SK-N-SH treated with all-trans-retinoic acid at 6 μM for 48 hours (cell line): ENCODE results near the gene MIPEP.

ENCODE experiments used
- ARNTL ChIP-seq: fragments of 450-650 bp; formaldehyde crosslinking; IDR thresholded peaks from 2 replicates; pipeline ENCODE4 v1.5.0; 2020; ENCODE audit warnings: low read depth, mild to moderate bottlenecking, moderate library complexity, borderline replicate concordance
- OSR1 ChIP-seq: fragments of 250-450 bp; sonication (Bioruptor Pico); IDR thresholded peaks from 2 replicates; pipeline ENCODE4 v1.8.0; 2022; ENCODE audit warnings: moderate library complexity, mild to moderate bottlenecking, inconsistent platforms
- PPARA ChIP-seq: fragments of 250-450 bp; sonication (Bioruptor Pico); IDR thresholded peaks from 2 replicates; pipeline ENCODE4 v1.5.0; 2020; ENCODE audit warnings: mild to moderate bottlenecking, borderline replicate concordance
- SNAI2 ChIP-seq: fragments of 250-450 bp; sonication (Bioruptor Pico); IDR thresholded peaks from 2 replicates; pipeline ENCODE4 v1.5.0; 2020; ENCODE audit warnings: mild to moderate bottlenecking, moderate library complexity
- TCF4 ChIP-seq: fragments of 250-450 bp; sonication (Bioruptor Pico); IDR thresholded peaks from 2 replicates; pipeline ENCODE4 v1.8.0; 2021; ENCODE audit warnings: mild to moderate bottlenecking, moderate library complexity, borderline replicate concordance
- TOX ChIP-seq: fragments of 250-450 bp; sonication (Bioruptor Pico); IDR thresholded peaks from 2 replicates; pipeline ENCODE4 v1.8.0; 2021; ENCODE audit warnings: mild to moderate bottlenecking, moderate library complexity, borderline replicate concordance
- ZFP3 ChIP-seq: fragments of 250-450 bp; sonication (Bioruptor Pico); IDR thresholded peaks from 2 replicates; pipeline ENCODE4 v1.5.0; 2020; ENCODE audit warnings: mild to moderate bottlenecking, moderate library complexity
- ZFP30 ChIP-seq: fragments of 450-650 bp; formaldehyde crosslinking; IDR thresholded peaks from 2 replicates; pipeline ENCODE4 v1.5.0; 2022; ENCODE audit warnings: mild to moderate bottlenecking, moderate library complexity
- ZNF8 ChIP-seq: fragments of 450-650 bp; formaldehyde crosslinking; IDR thresholded peaks from 2 replicates; pipeline ENCODE4 v1.5.0; 2020; ENCODE audit warnings: mild to moderate bottlenecking, moderate library complexity
- TF ChIP-seq, protein P1 (sequence below): fragments of 250-450 bp; sonication (Bioruptor Pico); IDR thresholded peaks from 2 replicates; pipeline ENCODE4 v1.5.0; 2020; ENCODE audit warnings: mild to moderate bottlenecking, moderate library complexity
- TF ChIP-seq, protein P2 (sequence below): fragments of 250-450 bp; sonication (Bioruptor Pico); IDR thresholded peaks from 2 replicates; pipeline ENCODE4 v1.5.1; 2021; ENCODE audit warnings: mild to moderate bottlenecking, moderate library complexity
- TF ChIP-seq, protein P3 (sequence below): fragments of 250-450 bp; sonication (Bioruptor Pico); IDR thresholded peaks from 2 replicates; pipeline ENCODE4 v1.5.1; 2020; ENCODE audit warnings: low read depth, mild to moderate bottlenecking, moderate library complexity
- TF ChIP-seq, protein P4 (sequence below): fragments of 250-450 bp; sonication (Bioruptor Pico); IDR thresholded peaks from 2 replicates; pipeline ENCODE4 v1.8.0; 2020; ENCODE audit warnings: mild to moderate bottlenecking, moderate library complexity, borderline replicate concordance
- TF ChIP-seq, protein P5 (sequence below): fragments of 250-450 bp; sonication (Bioruptor Pico); IDR thresholded peaks from 2 replicates; pipeline ENCODE4 v1.8.0; 2021; ENCODE audit warnings: low read depth, mild to moderate bottlenecking, moderate library complexity, borderline replicate concordance

DNA sequence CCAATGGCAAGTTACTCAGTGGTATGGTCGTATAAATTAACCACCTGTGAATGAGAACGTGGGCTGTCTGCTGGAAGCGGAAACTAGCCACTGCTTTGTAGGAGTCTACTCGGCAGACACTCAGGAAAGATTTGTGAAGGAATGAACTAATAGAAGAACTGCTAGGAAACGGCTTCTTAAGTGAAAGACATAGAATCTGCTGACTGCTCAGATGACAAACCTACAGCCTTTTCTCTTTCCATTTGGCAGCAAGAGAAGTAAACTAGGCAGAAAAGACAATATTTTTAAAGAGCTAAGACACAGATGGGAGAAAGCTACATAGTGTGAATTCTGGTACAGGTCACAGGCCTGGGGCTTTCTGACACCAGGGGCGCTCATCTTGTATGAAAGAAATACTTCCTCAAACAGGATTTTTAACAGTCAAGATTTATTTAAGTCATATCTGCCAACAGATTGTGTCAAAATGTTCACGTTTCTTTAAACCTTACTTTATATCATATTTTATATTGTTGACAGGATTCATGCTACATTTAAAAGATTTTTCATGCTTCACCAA lies 78.4 kb downstream of the MIPEP start:
- TF ChIP-seq OSR1 (CRISPR knock-in tag) (no peak), ZFP3 (CRISPR knock-in tag) (no peak), PPARA (CRISPR knock-in tag) (no peak), TCF4 (CRISPR knock-in tag) (no peak), ZFP30 (CRISPR knock-in tag) (no peak), TOX (CRISPR knock-in tag) (no peak), ARNTL (no peak), ZNF8 (CRISPR knock-in tag) (no peak), SNAI2 (CRISPR knock-in tag) (no peak)
- TF ChIP-seq, protein P1, sequence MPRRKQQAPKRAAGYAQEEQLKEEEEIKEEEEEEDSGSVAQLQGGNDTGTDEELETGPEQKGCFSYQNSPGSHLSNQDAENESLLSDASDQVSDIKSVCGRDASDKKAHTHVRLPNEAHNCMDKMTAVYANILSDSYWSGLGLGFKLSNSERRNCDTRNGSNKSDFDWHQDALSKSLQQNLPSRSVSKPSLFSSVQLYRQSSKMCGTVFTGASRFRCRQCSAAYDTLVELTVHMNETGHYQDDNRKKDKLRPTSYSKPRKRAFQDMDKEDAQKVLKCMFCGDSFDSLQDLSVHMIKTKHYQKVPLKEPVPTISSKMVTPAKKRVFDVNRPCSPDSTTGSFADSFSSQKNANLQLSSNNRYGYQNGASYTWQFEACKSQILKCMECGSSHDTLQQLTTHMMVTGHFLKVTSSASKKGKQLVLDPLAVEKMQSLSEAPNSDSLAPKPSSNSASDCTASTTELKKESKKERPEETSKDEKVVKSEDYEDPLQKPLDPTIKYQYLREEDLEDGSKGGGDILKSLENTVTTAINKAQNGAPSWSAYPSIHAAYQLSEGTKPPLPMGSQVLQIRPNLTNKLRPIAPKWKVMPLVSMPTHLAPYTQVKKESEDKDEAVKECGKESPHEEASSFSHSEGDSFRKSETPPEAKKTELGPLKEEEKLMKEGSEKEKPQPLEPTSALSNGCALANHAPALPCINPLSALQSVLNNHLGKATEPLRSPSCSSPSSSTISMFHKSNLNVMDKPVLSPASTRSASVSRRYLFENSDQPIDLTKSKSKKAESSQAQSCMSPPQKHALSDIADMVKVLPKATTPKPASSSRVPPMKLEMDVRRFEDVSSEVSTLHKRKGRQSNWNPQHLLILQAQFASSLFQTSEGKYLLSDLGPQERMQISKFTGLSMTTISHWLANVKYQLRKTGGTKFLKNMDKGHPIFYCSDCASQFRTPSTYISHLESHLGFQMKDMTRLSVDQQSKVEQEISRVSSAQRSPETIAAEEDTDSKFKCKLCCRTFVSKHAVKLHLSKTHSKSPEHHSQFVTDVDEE (CRISPR knock-in tag): no peak
- TF ChIP-seq, protein P2, sequence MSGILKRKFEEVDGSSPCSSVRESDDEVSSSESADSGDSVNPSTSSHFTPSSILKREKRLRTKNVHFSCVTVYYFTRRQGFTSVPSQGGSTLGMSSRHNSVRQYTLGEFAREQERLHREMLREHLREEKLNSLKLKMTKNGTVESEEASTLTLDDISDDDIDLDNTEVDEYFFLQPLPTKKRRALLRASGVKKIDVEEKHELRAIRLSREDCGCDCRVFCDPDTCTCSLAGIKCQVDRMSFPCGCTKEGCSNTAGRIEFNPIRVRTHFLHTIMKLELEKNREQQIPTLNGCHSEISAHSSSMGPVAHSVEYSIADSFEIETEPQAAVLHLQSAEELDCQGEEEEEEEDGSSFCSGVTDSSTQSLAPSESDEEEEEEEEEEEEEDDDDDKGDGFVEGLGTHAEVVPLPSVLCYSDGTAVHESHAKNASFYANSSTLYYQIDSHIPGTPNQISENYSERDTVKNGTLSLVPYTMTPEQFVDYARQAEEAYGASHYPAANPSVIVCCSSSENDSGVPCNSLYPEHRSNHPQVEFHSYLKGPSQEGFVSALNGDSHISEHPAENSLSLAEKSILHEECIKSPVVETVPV: no peak
- TF ChIP-seq, protein P3, sequence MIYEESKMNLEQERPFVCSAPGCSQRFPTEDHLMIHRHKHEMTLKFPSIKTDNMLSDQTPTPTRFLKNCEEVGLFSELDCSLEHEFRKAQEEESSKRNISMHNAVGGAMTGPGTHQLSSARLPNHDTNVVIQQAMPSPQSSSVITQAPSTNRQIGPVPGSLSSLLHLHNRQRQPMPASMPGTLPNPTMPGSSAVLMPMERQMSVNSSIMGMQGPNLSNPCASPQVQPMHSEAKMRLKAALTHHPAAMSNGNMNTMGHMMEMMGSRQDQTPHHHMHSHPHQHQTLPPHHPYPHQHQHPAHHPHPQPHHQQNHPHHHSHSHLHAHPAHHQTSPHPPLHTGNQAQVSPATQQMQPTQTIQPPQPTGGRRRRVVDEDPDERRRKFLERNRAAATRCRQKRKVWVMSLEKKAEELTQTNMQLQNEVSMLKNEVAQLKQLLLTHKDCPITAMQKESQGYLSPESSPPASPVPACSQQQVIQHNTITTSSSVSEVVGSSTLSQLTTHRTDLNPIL (CRISPR knock-in tag): no peak
- TF ChIP-seq, protein P4, sequence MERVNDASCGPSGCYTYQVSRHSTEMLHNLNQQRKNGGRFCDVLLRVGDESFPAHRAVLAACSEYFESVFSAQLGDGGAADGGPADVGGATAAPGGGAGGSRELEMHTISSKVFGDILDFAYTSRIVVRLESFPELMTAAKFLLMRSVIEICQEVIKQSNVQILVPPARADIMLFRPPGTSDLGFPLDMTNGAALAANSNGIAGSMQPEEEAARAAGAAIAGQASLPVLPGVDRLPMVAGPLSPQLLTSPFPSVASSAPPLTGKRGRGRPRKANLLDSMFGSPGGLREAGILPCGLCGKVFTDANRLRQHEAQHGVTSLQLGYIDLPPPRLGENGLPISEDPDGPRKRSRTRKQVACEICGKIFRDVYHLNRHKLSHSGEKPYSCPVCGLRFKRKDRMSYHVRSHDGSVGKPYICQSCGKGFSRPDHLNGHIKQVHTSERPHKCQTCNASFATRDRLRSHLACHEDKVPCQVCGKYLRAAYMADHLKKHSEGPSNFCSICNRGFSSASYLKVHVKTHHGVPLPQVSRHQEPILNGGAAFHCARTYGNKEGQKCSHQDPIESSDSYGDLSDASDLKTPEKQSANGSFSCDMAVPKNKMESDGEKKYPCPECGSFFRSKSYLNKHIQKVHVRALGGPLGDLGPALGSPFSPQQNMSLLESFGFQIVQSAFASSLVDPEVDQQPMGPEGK (CRISPR knock-in tag): no peak
- TF ChIP-seq, protein P5, sequence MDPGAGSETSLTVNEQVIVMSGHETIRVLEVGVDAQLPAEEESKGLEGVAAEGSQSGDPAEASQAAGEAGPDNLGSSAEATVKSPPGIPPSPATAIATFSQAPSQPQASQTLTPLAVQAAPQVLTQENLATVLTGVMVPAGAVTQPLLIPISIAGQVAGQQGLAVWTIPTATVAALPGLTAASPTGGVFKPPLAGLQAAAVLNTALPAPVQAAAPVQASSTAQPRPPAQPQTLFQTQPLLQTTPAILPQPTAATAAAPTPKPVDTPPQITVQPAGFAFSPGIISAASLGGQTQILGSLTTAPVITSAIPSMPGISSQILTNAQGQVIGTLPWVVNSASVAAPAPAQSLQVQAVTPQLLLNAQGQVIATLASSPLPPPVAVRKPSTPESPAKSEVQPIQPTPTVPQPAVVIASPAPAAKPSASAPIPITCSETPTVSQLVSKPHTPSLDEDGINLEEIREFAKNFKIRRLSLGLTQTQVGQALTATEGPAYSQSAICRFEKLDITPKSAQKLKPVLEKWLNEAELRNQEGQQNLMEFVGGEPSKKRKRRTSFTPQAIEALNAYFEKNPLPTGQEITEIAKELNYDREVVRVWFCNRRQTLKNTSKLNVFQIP: no peak
